GM12878 (cell line): ENCODE data around the gene SLC43A3. TPM values are rescaled to one million over a fixed set of nuclear protein-coding genes. Genes with fewer than 3 reads are reported as not detected.

Source experiments
- ATAC-seq: fragments of 200-7000 bp; cut with Tn5 transposase; 3 replicates; pipeline ENCODE4 v1.9.1; 2020; ENCODE audit warnings: mild to moderate bottlenecking, moderate library complexity
- BruUV-seq: library from RNA; stranded (reverse); fragments of 400-500 nt; replicated peaks from 2 replicates; lab custom pipeline; 2021; lab: Mats Ljungman, UMichigan
- CTCF ChIA-PET: fragments of 300-600 bp; sonication (Branson Sonifier 250); formaldehyde crosslinking; extraction: SDS; loops from one replicate; lab custom pipeline; 2021; ENCODE audit warnings: inconsistent platforms; lab: Yijun Ruan, JAX
- POLR2A ChIA-PET: fragments of 350-600 bp; formaldehyde crosslinking; extraction: SDS; loops from one replicate; lab custom pipeline; 2021; ENCODE audit warnings: inconsistent platforms; lab: Charles Lee
- RAD21 ChIA-PET: fragments of 300-600 bp; sonication (Branson Sonifier 250); formaldehyde crosslinking; loops from one replicate; lab custom pipeline; 2023; ENCODE audit warnings: antibody characterized with exemption; ENCODE audit not compliant: unreplicated experiment; lab: Charles Lee
- SMC1A ChIA-PET: fragments of 300-600 bp; sonication (Branson Sonifier 250); formaldehyde crosslinking; loops from one replicate; lab custom pipeline; 2023; ENCODE audit not compliant: unreplicated experiment, uncharacterized antibody; lab: Charles Lee
- DNase-seq: peaks from one replicate; pipeline ENCODE4 v3.0.0-alpha.2; 2011; ENCODE audit warnings: low read depth, low spot score
- FAIRE-seq: peaks from 3 replicates; lab custom pipeline; 2011; peaks lifted over from hg19 to GRCh38; lab: Jason Lieb, UNC
- H2AFZ ChIP-seq: 2 replicates; pipeline ENCODE4 v1.6.0; 2011; ENCODE audit warnings: low read depth, low read length, control low read depth; ENCODE audit not compliant: control insufficient read depth
- H3K27ac ChIP-seq: 2 replicates; pipeline ENCODE4 v1.5.1; 2011; ENCODE audit warnings: control low read depth; ENCODE audit not compliant: control insufficient read depth, insufficient read depth
- H3K27me3 ChIP-seq, 2 experiments: replicated peaks in 1 of 2; 2 replicates each; pipeline versions ENCODE4 v1.6.0 to v1.6.1; 2011; ENCODE audit warnings: low read length in 1 of 2; ENCODE audit not compliant: control insufficient read depth in 2 of 2, insufficient read depth in 2 of 2
- H3K36me3 ChIP-seq, 2 experiments: 2 replicates each; pipeline ENCODE4 v1.5.1; 2011; ENCODE audit warnings: low read length in 1 of 2; ENCODE audit not compliant: control insufficient read depth in 2 of 2, insufficient read depth in 2 of 2
- H3K4me1 ChIP-seq: 2 replicates; pipeline ENCODE4 v1.6.1; 2011; ENCODE audit warnings: mild to moderate bottlenecking, low read length, moderate library complexity, mixed read lengths; ENCODE audit not compliant: control insufficient read depth, insufficient read depth
- H3K4me2 ChIP-seq: 2 replicates; pipeline ENCODE4 v1.6.0; 2011; ENCODE audit warnings: control low read depth; ENCODE audit not compliant: control insufficient read depth, insufficient read depth
- H3K4me3 ChIP-seq: fragments of 200-600 bp; sonication (generic); 2 replicates; pipeline ENCODE4 v1.5.1; 2016
- H3K79me2 ChIP-seq: 2 replicates; pipeline ENCODE4 v1.6.0; 2011; ENCODE audit warnings: low read length; ENCODE audit not compliant: control insufficient read depth, insufficient read depth
- H3K9ac ChIP-seq: 2 replicates; pipeline ENCODE4 v1.8.0; 2011; ENCODE audit warnings: low read length, control low read depth, mixed read lengths; ENCODE audit not compliant: control insufficient read depth, insufficient read depth
- H3K9me3 ChIP-seq: replicated peaks from 3 replicates; pipeline ENCODE4 v1.5.1; 2011; ENCODE audit warnings: mild to moderate bottlenecking, low read length; ENCODE audit not compliant: control insufficient read depth, insufficient read depth
- H4K20me1 ChIP-seq: 2 replicates; pipeline ENCODE4 v1.6.0; 2011; ENCODE audit not compliant: control insufficient read depth, insufficient read depth
- BCL11A ChIP-seq: IDR thresholded peaks from 2 replicates; pipeline ENCODE4 v1.6.1; 2011; ENCODE audit warnings: low read depth, low read length
- CBX3 ChIP-seq: fragments of 200-600 bp; sonication (generic); IDR thresholded peaks from 2 replicates; pipeline ENCODE4 v1.6.1; 2016; ENCODE audit warnings: low read depth, borderline replicate concordance
- CHD2 ChIP-seq: IDR thresholded peaks from 2 replicates; pipeline ENCODE4 v1.6.1; 2011; ENCODE audit warnings: low read depth, low read length, improper control_type of control experiment, borderline replicate concordance
- MEF2B ChIP-seq: fragments of 450-650 bp; IDR thresholded peaks from 2 replicates; pipeline ENCODE4 v1.6.1; 2018; ENCODE audit warnings: mild to moderate bottlenecking, moderate library complexity; ENCODE audit not compliant: partially characterized antibody, poor library complexity, severe bottlenecking
- MYC ChIP-seq: IDR thresholded peaks from 2 replicates; pipeline ENCODE4 v1.6.1; 2011; ENCODE audit warnings: mild to moderate bottlenecking, low read length, moderate library complexity, inconsistent platforms; ENCODE audit not compliant: insufficient read depth, insufficient replicate concordance, insufficient read length, severe bottlenecking
- NFIC ChIP-seq: IDR thresholded peaks from 2 replicates; pipeline ENCODE4 v1.6.1; 2012; ENCODE audit warnings: low read depth, mild to moderate bottlenecking, inconsistent platforms, low read length, moderate library complexity
- NFYA ChIP-seq: IDR thresholded peaks from 2 replicates; pipeline ENCODE4 v1.6.1; 2011; ENCODE audit warnings: low read depth, mild to moderate bottlenecking, low read length, improper control_type of control experiment, borderline replicate concordance
- NR2C2 ChIP-seq: IDR thresholded peaks from 2 replicates; pipeline ENCODE4 v1.6.1; 2011; ENCODE audit warnings: borderline replicate concordance, low read depth; ENCODE audit not compliant: control insufficient read depth, insufficient read length
- SUPT20H ChIP-seq: IDR thresholded peaks from 2 replicates; pipeline ENCODE4 v1.6.1; 2011; ENCODE audit warnings: low read depth, mild to moderate bottlenecking, low read length, moderate library complexity, borderline replicate concordance; ENCODE audit not compliant: control insufficient read depth
- TAF1 ChIP-seq: IDR thresholded peaks from 2 replicates; pipeline ENCODE4 v1.6.1; 2011; ENCODE audit warnings: mild to moderate bottlenecking, low read depth, low read length, borderline replicate concordance
- WGBS: methylation state at CpG from one replicate; pipeline ENCODE4 v1.1.6; 2016; ENCODE audit warnings: low lambda C conversion rate; ENCODE audit not compliant: insufficient replicate concordance, insufficient coverage; ENCODE audit errors: missing lambda C conversion rate; 5-methylcytosine and 5-hydroxymethylcytosine counted together
- in situ Hi-C: fragments of 300-500 bp; cut with MboI; formaldehyde crosslinking; loops from 9 replicates; pipeline ENCODE4 v1.14.3; 2018; ENCODE audit warnings: mixed read lengths
- intact Hi-C: fragments of 100-400 bp; cut with micrococcal nuclease; formaldehyde crosslinking; loops from one replicate; pipeline ENCODE4 v1.14.2; 2022; ENCODE audit not compliant: unreplicated experiment
- polyA plus RNA-seq, 11 experiments: library from polyadenylated mRNA; depleted of rRNA in 4 of 11; unstranded in 6 of 11; stranded (reverse) in 5 of 11; fragments of >200 nt; fragmentation: Nextera tagmentation in 4 of 11; fragmentation: Illumina TruSeq in 1 of 11; extraction: Ambion mirVana in 4 of 11; extraction: Trizol in 1 of 11; gene quantifications; 1 replicate in 1 of 11; 2 replicates in 10 of 11; pipeline versions ENCODE4 v1.2.1 to v1.2.3, GENCODE V29; 2011 to 2016; ENCODE audit warnings: inconsistent platforms in 2 of 11, missing spikeins in 2 of 11, low read depth in 1 of 11
- total RNA-seq, 4 experiments: library from RNA; depleted of rRNA in 3 of 4; stranded (reverse); fragments of >200 nt in 3 of 4; fragmentation: Illumina TruSeq in 1 of 4; extraction: Trizol in 1 of 4; gene quantifications; 2 replicates each; pipeline versions ENCODE4 v1.2.1 to v1.2.3, GENCODE V29; 2013 to 2021
- TF ChIP-seq, protein P1 (sequence below), 3 experiments: IDR thresholded peaks in 2 of 3; conservative IDR thresholded peaks in 1 of 3; 2 replicates each; pipeline ENCODE4 v1.5.1; 2011; ENCODE audit warnings: low read depth in 3 of 3, low read length in 3 of 3, mild to moderate bottlenecking in 3 of 3, control low read depth in 2 of 3, moderate library complexity in 2 of 3, inconsistent platforms in 1 of 3, mixed read lengths in 1 of 3; ENCODE audit not compliant: control insufficient read depth in 2 of 3, insufficient read depth in 1 of 3; ENCODE audit errors: extremely low read depth in 1 of 3
- TF ChIP-seq, protein P2 (sequence below): fragments of 450-650 bp; formaldehyde crosslinking; IDR thresholded peaks from 2 replicates; pipeline ENCODE4 v1.4.0; 2022; ENCODE audit warnings: mild to moderate bottlenecking, moderate library complexity
- TF ChIP-seq, protein P3 (sequence below): fragments of 450-650 bp; formaldehyde crosslinking; IDR thresholded peaks from 2 replicates; pipeline ENCODE4 v1.5.0; 2022; ENCODE audit warnings: mild to moderate bottlenecking, missing genetic modification characterization

The SLC43A3 gene
- total and polyA plus RNA-seq, 10 of the 15 experiments (the other 5 are each of a cell fraction or from before 2014, with no cell fraction given): 37.5 to 237 (median 132) TPM

DNA sequence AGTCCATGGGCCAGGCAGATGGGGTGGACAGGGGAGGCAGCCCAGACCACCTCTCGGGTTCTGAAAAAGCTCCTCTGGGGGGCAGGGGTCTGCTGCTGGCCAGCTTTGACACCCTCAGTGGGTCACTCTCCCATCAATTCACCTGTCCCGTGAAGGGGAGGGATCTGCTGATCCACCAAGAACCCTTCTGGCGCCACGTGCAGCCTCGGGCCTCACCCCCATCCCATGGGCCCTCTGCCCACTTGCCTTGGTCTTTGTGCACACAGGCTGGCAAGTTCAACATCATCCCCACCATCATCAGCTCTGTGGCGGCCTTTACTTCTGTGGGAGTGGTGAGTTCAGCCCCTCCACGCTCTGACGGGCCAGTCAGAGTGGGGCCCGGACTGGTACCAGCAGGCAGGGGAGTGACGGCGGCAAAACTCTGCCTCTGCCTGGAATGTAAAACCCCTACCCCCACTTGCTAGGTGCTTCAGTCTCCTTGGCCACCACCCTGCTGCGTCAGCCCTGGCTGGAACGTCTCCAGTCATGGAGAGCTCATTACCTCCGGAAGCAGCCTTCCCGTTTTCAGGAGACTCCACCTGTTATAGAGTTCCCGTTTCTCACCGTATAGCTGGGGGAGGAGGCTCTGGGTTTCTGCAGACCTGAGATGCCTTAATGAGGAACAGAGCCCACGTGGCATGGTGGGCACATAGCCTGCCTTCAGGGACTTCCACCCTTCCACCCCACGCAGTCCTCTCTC lies 58.6 kb downstream of the SLC43A3 start:
- H2AFZ ChIP-seq: no peak overlapping the region
- H3K4me3 ChIP-seq: no peak overlapping the region
- no peaks in the 10 kb centered on the region for H3K9me3 ChIP-seq
- RAD21 ChIA-PET: no interaction called here
- DNase-seq (no peak), ATAC-seq (no peak), FAIRE-seq (no peak)
- SMC1A ChIA-PET: no interaction called here
- H4K20me1 ChIP-seq: no peaks in the 10 kb centered on the region
- no peaks in the 10 kb centered on the region; a peak in 1 of 4 replicates for H3K27me3 ChIP-seq
- H3K79me2 ChIP-seq: no peaks in the 10 kb centered on the region
- no peak overlapping the region for H3K9ac ChIP-seq
- intact Hi-C loops: no loop called here
- POLR2A ChIA-PET: no interaction called here
- no peaks in the 10 kb centered on the region for H3K4me1 ChIP-seq
- H3K27ac ChIP-seq: no peak overlapping the region
- H3K4me2 ChIP-seq: no peak overlapping the region
- BruUV-seq: no TSS peak
- CTCF ChIA-PET: interaction anchor here (1.1 kb wide), 1 partner anchor 72 kb away, joined by 3 read pairs; no protein-coding TSS in a partner anchor
- WGBS: 34% methylated on average over 19 of the region's 19 CpGs
- H3K36me3 ChIP-seq: no peaks in the 10 kb centered on the region
- in situ Hi-C loops: no loop called here
- TF ChIP-seq BCL11A (no peak), MEF2B (no peak), SUPT20H (no peak), CHD2 (no peak), MYC (no peak), CBX3 (no peak), TAF1 (no peak), NR2C2 (no peak), NFYA (no peak), NFIC (no peak)
- TF ChIP-seq, protein P1, sequence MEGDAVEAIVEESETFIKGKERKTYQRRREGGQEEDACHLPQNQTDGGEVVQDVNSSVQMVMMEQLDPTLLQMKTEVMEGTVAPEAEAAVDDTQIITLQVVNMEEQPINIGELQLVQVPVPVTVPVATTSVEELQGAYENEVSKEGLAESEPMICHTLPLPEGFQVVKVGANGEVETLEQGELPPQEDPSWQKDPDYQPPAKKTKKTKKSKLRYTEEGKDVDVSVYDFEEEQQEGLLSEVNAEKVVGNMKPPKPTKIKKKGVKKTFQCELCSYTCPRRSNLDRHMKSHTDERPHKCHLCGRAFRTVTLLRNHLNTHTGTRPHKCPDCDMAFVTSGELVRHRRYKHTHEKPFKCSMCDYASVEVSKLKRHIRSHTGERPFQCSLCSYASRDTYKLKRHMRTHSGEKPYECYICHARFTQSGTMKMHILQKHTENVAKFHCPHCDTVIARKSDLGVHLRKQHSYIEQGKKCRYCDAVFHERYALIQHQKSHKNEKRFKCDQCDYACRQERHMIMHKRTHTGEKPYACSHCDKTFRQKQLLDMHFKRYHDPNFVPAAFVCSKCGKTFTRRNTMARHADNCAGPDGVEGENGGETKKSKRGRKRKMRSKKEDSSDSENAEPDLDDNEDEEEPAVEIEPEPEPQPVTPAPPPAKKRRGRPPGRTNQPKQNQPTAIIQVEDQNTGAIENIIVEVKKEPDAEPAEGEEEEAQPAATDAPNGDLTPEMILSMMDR (IDR thresholded peaks at IDR 0.05 in 2 of 3, conservative IDR thresholded peaks at IDR 0.05 in 1 of 3; ENCODE audit: control insufficient read depth in 2 of 3, extremely low read depth in 1 of 3, insufficient read depth in 1 of 3, low read depth in 3 of 3, low read length in 3 of 3): no peak
- TF ChIP-seq, protein P2, sequence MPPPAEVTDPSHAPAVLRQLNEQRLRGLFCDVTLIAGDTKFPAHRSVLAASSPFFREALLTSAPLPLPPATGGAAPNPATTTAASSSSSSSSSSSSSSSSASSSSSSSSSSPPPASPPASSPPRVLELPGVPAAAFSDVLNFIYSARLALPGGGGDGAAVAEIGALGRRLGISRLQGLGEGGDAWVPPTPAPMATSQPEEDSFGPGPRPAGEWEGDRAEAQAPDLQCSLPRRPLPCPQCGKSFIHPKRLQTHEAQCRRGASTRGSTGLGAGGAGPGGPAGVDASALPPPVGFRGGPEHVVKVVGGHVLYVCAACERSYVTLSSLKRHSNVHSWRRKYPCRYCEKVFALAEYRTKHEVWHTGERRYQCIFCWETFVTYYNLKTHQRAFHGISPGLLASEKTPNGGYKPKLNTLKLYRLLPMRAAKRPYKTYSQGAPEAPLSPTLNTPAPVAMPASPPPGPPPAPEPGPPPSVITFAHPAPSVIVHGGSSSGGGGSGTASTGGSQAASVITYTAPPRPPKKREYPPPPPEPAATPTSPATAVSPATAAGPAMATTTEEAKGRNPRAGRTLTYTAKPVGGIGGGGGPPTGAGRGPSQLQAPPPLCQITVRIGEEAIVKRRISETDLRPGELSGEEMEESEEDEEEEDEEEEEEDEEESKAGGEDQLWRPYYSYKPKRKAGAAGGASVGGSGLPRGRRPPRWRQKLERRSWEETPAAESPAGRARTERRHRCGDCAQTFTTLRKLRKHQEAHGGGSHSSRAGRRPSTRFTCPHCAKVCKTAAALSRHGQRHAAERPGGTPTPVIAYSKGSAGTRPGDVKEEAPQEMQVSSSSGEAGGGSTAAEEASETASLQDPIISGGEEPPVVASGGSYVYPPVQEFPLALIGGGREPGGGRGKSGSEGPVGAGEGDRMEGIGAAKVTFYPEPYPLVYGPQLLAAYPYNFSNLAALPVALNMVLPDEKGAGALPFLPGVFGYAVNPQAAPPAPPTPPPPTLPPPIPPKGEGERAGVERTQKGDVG (CRISPR knock-in tag): no peak
- TF ChIP-seq, protein P3, sequence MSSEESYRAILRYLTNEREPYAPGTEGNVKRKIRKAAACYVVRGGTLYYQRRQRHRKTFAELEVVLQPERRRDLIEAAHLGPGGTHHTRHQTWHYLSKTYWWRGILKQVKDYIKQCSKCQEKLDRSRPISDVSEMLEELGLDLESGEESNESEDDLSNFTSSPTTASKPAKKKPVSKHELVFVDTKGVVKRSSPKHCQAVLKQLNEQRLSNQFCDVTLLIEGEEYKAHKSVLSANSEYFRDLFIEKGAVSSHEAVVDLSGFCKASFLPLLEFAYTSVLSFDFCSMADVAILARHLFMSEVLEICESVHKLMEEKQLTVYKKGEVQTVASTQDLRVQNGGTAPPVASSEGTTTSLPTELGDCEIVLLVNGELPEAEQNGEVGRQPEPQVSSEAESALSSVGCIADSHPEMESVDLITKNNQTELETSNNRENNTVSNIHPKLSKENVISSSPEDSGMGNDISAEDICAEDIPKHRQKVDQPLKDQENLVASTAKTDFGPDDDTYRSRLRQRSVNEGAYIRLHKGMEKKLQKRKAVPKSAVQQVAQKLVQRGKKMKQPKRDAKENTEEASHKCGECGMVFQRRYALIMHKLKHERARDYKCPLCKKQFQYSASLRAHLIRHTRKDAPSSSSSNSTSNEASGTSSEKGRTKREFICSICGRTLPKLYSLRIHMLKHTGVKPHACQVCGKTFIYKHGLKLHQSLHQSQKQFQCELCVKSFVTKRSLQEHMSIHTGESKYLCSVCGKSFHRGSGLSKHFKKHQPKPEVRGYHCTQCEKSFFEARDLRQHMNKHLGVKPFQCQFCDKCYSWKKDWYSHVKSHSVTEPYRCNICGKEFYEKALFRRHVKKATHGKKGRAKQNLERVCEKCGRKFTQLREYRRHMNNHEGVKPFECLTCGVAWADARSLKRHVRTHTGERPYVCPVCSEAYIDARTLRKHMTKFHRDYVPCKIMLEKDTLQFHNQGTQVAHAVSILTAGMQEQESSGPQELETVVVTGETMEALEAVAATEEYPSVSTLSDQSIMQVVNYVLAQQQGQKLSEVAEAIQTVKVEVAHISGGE (CRISPR knock-in tag): no peak
